Mucosa of rectum (tissue), 2 donors: ENCODE data around the gene FMO2.
"Not testable (repeated sequence)": the region's sequence is repeated elsewhere in the genome, so short reads cannot be mapped to it uniquely, and the experiment has no call there.

Experiments used
- H3K27ac ChIP-seq, 2 donors: one replicate each; pipeline ENCODE4 v1.7.0; 2013; ENCODE audit warnings: inconsistent platforms in 2 of 2, low read depth in 2 of 2, low read length in 2 of 2
- H3K27me3 ChIP-seq, 2 donors: one replicate each; pipeline ENCODE4 v1.7.0; 2013; ENCODE audit warnings: low read length in 2 of 2; ENCODE audit not compliant: control insufficient read depth in 2 of 2, insufficient read depth in 2 of 2
- H3K36me3 ChIP-seq, 2 donors: one replicate each; pipeline ENCODE4 v1.7.0; 2013; ENCODE audit warnings: low read length in 2 of 2; ENCODE audit not compliant: control insufficient read depth in 2 of 2, insufficient read depth in 2 of 2
- H3K4me1 ChIP-seq, 2 donors: one replicate each; pipeline ENCODE4 v1.7.0; 2013; ENCODE audit warnings: low read length in 2 of 2, mild to moderate bottlenecking in 1 of 2; ENCODE audit not compliant: control insufficient read depth in 2 of 2, insufficient read depth in 2 of 2
- H3K4me3 ChIP-seq, 2 donors: one replicate each; pipeline ENCODE4 v1.7.0; 2013; ENCODE audit warnings: low read length in 2 of 2
- H3K9ac ChIP-seq, 2 donors: one replicate each; pipeline ENCODE4 v1.7.0; 2013; ENCODE audit warnings: low read length in 2 of 2, low read depth in 1 of 2, mild to moderate bottlenecking in 1 of 2
- H3K9me3 ChIP-seq, 2 donors: one replicate each; pipeline ENCODE4 v1.7.0; 2013; ENCODE audit warnings: low read length in 2 of 2; ENCODE audit not compliant: control insufficient read depth in 2 of 2
- donor health status: healthy.
- donor health status: Normal muscosa, but diverticular disease.

FMO2 gene

DNA sequence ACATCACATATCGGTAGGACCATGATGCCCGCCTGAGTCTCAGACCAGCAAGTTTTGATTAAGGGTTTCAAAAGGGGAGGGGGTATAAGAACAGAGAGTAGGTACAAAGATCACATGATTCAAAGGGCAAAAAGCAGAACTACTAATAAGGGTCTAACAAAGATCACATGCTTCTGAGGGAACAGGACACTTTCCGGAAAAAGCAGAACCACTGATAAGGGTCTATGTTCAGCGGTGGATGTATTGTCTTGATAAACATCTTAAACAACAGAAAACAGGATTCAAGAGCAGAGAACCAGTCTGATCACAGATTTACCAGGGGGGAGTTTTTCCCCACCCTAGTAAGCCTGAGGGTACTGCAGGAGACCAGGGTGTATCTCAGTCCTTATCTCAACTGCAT is 51.1 kb downstream of the FMO2 start:
- H3K27ac ChIP-seq, H3K9ac ChIP-seq, H3K9me3 ChIP-seq, H3K27me3 ChIP-seq, H3K4me1 ChIP-seq, H3K4me3 ChIP-seq, H3K36me3 ChIP-seq: not testable (repeated sequence)

DNA sequence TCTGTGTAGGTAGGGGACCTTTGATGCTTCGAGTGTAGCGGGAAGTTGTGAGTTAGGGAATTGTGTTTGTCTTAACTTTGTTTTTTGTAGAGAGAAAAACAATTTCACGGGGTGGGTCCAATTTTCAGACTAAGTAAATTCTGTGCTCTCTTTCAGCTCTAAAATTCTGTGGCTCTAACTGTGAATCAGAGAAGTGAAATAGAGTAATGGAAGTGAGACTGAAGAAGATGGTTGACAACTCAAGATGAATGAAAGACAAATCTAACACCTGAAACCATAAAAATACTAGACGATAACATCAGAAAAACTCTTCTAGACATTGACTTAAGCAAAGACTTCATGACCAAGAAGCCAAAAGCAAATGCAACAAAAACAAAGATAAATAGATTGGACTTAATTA is 58.8 kb downstream of the FMO2 start:
- no peak overlapping the region for H3K27ac ChIP-seq
- no peak overlapping the region for H3K4me3 ChIP-seq
- no peaks in the 10 kb centered on the region for H3K36me3 ChIP-seq
- no peak overlapping the region for H3K9ac ChIP-seq
- H3K4me1 ChIP-seq: no peaks in the 10 kb centered on the region
- H3K27me3 ChIP-seq: no peaks in the 10 kb centered on the region
- H3K9me3 ChIP-seq: no peaks in the 10 kb centered on the region

DNA sequence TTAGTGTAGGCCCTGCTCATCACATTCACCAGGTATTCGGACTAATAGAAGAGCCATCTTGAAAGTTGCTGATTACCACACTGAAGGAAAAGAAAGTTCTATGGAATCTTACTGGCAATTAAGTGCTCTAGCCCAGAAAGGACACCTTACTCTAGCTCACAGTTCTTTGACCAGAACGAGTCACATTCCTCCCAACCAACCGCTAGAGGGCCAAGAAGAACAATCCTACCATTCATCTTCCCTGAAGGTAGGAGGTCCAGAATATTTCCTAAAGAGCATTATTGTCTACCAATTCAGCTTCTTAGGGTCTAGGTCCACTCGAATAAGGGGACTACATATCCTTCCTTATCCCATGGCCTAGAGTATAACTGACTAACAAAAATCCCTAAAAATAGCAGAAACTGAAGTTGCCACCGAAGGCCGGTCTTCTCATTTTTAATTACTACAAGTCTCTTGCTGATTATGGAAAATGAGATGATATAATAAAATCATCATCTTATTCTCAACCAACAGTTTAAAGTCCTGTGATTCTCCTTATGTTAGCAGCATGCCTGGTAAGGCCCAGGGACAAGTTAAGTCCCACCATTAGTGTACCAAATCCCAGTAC is 60.5 kb downstream of the FMO2 start:
- Histone ChIP-seq H3K4me1 (no peaks in the 10 kb centered on the region), H3K4me3 (no peak overlapping the region), H3K27ac (no peak overlapping the region), H3K9me3 (no peaks in the 10 kb centered on the region), H3K36me3 (no peaks in the 10 kb centered on the region), H3K27me3 (no peaks in the 10 kb centered on the region), H3K9ac (no peak overlapping the region)

DNA sequence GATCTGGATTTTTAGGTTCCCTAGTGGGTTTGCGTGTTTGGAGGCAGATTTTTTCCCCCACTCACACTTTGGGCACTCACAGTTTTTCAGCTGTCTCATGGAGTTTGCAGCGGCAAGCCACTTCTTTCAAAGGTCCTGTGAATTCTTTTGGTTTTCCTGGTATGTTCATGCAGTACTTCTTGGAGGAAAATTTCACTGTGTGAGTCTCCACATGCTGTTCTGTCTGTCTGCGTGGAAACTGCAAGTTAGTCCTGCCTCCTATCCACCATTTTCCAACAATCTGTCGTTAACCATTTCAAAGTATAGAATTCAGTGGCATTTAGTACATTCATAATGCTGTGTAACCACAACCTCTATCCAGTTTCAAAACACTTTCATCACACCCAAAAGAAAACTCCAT is 62.4 kb downstream of the FMO2 start:
- H3K36me3 ChIP-seq: no peaks in the 10 kb centered on the region
- H3K4me1 ChIP-seq: peaks cover 0 to 4% of the 10 kb centered on the region in 2 donors
- H3K27ac ChIP-seq: no peak overlapping the region
- H3K9me3 ChIP-seq: no peaks in the 10 kb centered on the region
- no peak overlapping the region for H3K9ac ChIP-seq
- no peak overlapping the region for H3K4me3 ChIP-seq
- peaks cover 0 to 4% of the 10 kb centered on the region in 2 donors for H3K27me3 ChIP-seq

DNA sequence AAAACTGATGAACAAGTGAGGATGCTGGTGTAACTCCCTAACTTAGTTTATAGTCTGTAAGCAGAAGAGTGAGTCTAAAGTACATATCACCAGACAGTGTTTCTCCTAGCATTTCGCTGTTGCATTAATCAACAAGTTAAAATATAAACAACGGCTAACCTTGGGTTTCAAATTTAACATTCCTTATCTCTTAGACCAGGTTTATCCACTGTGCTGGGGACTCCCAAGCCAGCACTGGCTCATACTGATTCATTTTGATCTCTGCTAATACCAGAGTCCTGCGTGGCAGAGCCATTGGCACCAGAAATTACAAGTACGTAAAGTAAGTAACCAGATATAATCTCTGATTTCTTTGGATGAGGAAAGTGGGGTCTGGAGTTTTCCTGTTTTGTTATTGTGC is 63.2 kb downstream of the FMO2 start, which contains the start of gene FMO1:
TSS of gene FMO1 (plus strand) at position 193 of the 400 bp plus-strand sequence. CDS start 9,594 bp downstream, outside the sequence.
- H3K9me3 ChIP-seq: no peaks in the 10 kb centered on the region
- peaks cover 0 to 4% of the 10 kb centered on the region in 2 donors for H3K4me1 ChIP-seq
- no peak within 1 kb of the TSS for H3K4me3 ChIP-seq
- H3K9ac ChIP-seq: no peak within 1 kb of the TSS
- H3K36me3 ChIP-seq: no peaks in the 10 kb centered on the region
- peaks cover 0 to 4% of the 10 kb centered on the region in 2 donors for H3K27me3 ChIP-seq
- H3K27ac ChIP-seq: no peak within 1 kb of the TSS

DNA sequence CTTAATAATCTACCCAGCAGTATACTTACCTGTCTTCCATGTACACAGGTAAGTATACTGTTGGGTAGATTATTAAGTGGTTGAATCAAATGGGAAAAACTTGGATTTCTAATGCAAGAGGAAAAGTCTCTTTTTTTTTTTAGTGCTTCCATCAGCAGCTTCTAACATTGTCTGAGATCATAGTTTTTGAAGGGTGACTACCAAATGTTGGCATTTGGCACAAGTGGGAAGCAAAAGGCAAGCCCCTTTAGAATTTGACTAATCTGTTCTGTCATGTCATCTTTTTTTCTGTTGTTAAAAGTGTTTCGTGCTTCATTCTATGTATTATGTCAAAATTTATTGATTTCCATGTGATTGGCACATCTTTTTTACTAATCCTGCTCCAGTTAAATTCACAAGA is 63.7 kb downstream of the FMO2 start:
- Histone ChIP-seq H3K36me3 (no peaks in the 10 kb centered on the region), H3K4me3 (no peak overlapping the region), H3K9me3 (no peaks in the 10 kb centered on the region), H3K27ac (no peak overlapping the region), H3K4me1 (peaks cover 0 to 4% of the 10 kb centered on the region in 2 donors), H3K27me3 (peaks cover 0 to 4% of the 10 kb centered on the region in 2 donors), H3K9ac (no peak overlapping the region)

DNA sequence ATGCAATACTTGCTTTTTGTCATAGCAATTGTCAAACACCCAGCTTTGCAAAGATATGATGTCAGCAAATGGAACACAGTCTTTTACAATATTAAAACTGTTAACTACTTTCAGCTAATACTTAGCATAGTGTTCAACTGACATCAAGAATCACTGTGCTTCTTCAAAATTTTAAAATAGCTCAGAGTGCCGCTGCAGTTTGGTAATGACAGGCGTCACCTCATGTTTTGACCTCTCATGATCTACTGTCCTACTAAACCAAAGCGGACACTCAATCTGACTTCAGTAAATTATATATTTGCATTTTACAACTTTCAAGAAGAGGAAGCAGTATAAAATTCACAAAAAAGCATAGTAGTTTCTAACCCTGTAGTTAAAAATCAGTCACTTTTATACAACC is 65.2 kb downstream of the FMO2 start:
- H3K9ac ChIP-seq: no peak overlapping the region
- no peaks in the 10 kb centered on the region for H3K9me3 ChIP-seq
- H3K4me3 ChIP-seq: no peak overlapping the region
- peaks cover 0 to 4% of the 10 kb centered on the region in 2 donors for H3K27me3 ChIP-seq
- no peak overlapping the region for H3K27ac ChIP-seq
- peaks cover 0 to 4% of the 10 kb centered on the region in 2 donors for H3K4me1 ChIP-seq
- no peaks in the 10 kb centered on the region for H3K36me3 ChIP-seq

DNA sequence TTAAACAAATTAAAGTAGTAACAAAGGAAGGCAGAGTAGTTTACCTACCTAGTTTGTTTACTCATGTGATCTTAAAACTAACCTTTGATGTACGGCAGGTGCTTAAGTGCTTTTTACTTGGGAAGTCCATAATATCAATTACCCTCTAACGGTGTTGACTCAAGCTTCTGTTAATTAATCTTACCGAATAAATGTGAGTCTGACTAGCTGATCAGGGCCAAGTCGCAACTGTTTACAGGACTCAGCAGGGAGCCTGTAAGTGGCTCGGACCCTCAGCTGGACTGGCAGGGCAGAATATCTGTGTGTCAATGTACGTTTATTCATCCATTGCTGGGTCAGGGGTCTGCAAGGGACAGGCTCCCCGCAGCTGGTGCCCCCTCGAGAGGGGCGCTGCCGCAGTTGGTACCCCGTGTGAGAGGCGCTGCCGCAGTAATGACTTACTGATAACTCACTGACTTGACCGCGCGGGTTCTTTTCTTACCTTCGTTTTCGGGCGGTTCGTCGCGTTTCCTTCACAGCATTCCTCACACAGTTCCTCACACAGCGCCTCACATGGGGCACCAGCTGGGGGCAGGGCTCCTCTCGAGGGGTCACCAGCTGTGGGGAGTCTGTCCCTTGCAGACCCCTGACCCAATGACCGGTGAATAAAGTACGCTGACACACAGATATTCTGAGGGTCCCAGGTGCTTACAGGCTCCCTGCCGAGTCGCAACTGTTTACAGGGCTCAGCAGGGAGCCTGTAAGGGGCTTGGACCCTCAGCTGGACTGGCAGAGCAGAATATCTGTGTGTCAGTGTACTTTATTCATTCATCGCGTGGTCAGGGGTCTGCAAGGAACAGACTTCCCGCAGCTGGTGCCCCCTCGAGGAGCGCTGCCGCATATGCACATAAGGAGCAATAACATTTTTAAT is 66.2 kb downstream of the FMO2 start:
- Histone ChIP-seq H3K36me3 (no peaks in the 10 kb centered on the region), H3K4me3 (peak overlapping the region; percentile 62 to 79), H3K9me3 (no peaks in the 10 kb centered on the region), H3K27me3 (peaks cover 0 to 4% of the 10 kb centered on the region in 2 donors), H3K4me1 (peaks cover 0 to 4% of the 10 kb centered on the region in 2 donors), H3K9ac (peak overlapping the region; percentile 66 to 67), H3K27ac (peak overlapping the region in 1 of 2 donors; percentile 17)

DNA sequence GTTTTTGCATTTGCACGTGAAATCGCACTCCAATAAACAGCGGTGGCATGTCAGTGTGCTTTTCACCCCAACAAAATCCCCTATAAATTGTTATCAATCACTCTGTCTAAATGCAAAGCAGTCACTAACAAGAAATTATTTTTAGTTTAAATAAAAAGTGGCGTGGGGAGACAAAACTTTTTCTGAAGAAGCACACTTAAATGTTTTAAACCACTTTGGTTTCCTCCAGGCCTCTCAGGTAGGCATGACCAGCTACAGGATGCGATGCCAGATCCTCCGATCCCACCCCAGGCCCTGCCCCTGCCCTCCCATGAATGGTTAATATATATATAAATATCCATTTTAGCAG is 66.8 kb downstream of the FMO2 start:
- Histone ChIP-seq H3K4me3 (peak overlapping the region; percentile 62 to 79), H3K36me3 (no peaks in the 10 kb centered on the region), H3K9ac (peak overlapping the region in 1 of 2 donors; percentile 66), H3K27me3 (peaks cover 0 to 4% of the 10 kb centered on the region in 2 donors), H3K27ac (no peak overlapping the region), H3K4me1 (peaks cover 0 to 8% of the 10 kb centered on the region in 2 donors), H3K9me3 (no peaks in the 10 kb centered on the region)

DNA sequence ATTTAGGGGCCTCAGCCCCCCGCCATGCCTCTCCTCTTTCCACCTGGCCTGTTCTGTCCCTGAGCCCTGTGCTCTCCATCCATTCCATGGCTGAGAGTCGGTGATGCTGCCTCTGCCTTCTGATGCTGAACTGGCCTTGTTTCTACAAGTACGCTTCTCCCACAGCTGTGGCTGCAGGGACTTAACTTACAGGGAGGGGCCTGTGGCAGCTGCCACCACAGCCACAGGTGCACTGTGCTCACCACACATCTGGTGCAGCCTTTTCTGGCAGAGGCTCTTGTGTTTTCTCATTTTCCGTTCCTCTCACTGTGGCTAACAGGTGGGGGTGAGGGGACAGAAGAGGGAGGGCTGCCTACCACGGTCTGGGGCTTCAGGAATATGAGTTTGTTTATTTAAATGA is 67.4 kb downstream of the FMO2 start:
- H3K36me3 ChIP-seq: no peaks in the 10 kb centered on the region
- no peak overlapping the region for H3K27ac ChIP-seq
- peaks cover 4 to 13% of the 10 kb centered on the region in 2 donors for H3K4me1 ChIP-seq

More for the DNA sequence above, 67.4 kb downstream of the FMO2 start:
- Histone ChIP-seq H3K4me3 (no peak overlapping the region), H3K27me3 (peaks cover 0 to 4% of the 10 kb centered on the region in 2 donors), H3K9me3 (no peaks in the 10 kb centered on the region), H3K9ac (no peak overlapping the region)
